Large intestine (tissue), 3 donors: ENCODE measurements around the gene ANKS1B. TPM values are rescaled to one million over a fixed set of nuclear protein-coding genes. Genes with fewer than 3 reads are reported as not detected.
"Not testable (repeated sequence)": the region's sequence is repeated elsewhere in the genome, so short reads cannot be mapped to it uniquely, and the experiment has no call there.

Source experiments
- DNase-seq, 2 donors: peaks; one replicate each; pipeline versions ENCODE4 v3.0.0 to v3.0.0-alpha.2; 2013
- H3K27ac ChIP-seq: one replicate; pipeline ENCODE4 v1.5.1; 2013; ENCODE audit warnings: low read length
- H3K27me3 ChIP-seq: 2 replicates; pipeline ENCODE4 v1.6.1; 2013; ENCODE audit warnings: low read length; ENCODE audit not compliant: control insufficient read depth, insufficient read depth
- H3K36me3 ChIP-seq: 2 replicates; pipeline ENCODE4 v1.6.1; 2013; ENCODE audit warnings: low read length; ENCODE audit not compliant: control insufficient read depth, insufficient read depth
- H3K4me1 ChIP-seq: one replicate; pipeline ENCODE4 v1.6.1; 2013; ENCODE audit warnings: low read length; ENCODE audit not compliant: control insufficient read depth, insufficient read depth
- H3K4me3 ChIP-seq: one replicate; pipeline ENCODE4 v1.5.1; 2013; ENCODE audit warnings: low read length
- H3K9me3 ChIP-seq: one replicate; pipeline ENCODE4 v1.6.1; 2013; ENCODE audit warnings: mild to moderate bottlenecking, low read depth, low read length, moderate library complexity; ENCODE audit not compliant: control insufficient read depth
- WGBS: methylation state at CpG from one replicate; pipeline ENCODE4 v1.1.5; 2013; ENCODE audit warnings: low lambda C conversion rate; ENCODE audit not compliant: insufficient coverage; 5-methylcytosine and 5-hydroxymethylcytosine counted together
- polyA plus RNA-seq: library from polyadenylated mRNA; unstranded; fragments of 120-200 nt; gene quantifications from one replicate; pipeline ENCODE4 v1.2.1, GENCODE V29; 2013

The ANKS1B gene
- polyA plus RNA-seq, 1 donor = 2.4 TPM

- H3K4me3 ChIP-seq = no peak overlapping the region
- WGBS = no CpG with 5 or more reads among the region's 9 CpGs
- no peaks in the 10 kb centered on the region for H3K27me3 ChIP-seq
- H3K36me3 ChIP-seq = no peaks in the 10 kb centered on the region
- H3K4me1 ChIP-seq = no peaks in the 10 kb centered on the region
- no peak for DNase-seq
- H3K27ac ChIP-seq = no peak overlapping the region
- peaks cover 3% of the 10 kb centered on the region for H3K9me3 ChIP-seq
Observed at GRCh38 chr12:99722690-99723486, 261.8 kb downstream of the ANKS1B start.

- no peak for DNase-seq
- peaks cover 3% of the 10 kb centered on the region for H3K9me3 ChIP-seq
Observed at GRCh38 chr12:99721715-99722275, 262.9 kb downstream of the ANKS1B start.

GRCh38 chr12:99720083-99720465, 264.7 kb downstream of the ANKS1B start:
- not testable (repeated sequence) for DNase-seq, H3K36me3 ChIP-seq, H3K4me1 ChIP-seq, H3K9me3 ChIP-seq, H3K4me3 ChIP-seq, H3K27me3 ChIP-seq, H3K27ac ChIP-seq
- WGBS = no CpG with 5 or more reads among the region's 4 CpGs

More at GRCh38 chr12:99721715-99722275, 262.9 kb downstream of the ANKS1B start:
- WGBS = 67% methylated on average over 1 of the region's 2 CpGs
- H3K27me3 ChIP-seq = no peaks in the 10 kb centered on the region
- H3K4me3 ChIP-seq = no peak overlapping the region
- no peaks in the 10 kb centered on the region for H3K36me3 ChIP-seq
- no peaks in the 10 kb centered on the region for H3K4me1 ChIP-seq
- no peak overlapping the region for H3K27ac ChIP-seq

- not testable (repeated sequence) for H3K27me3 ChIP-seq, H3K4me1 ChIP-seq, H3K27ac ChIP-seq, H3K36me3 ChIP-seq, DNase-seq, H3K4me3 ChIP-seq, H3K9me3 ChIP-seq
- WGBS = 20% methylated on average over 1 of the region's 8 CpGs
Observed at GRCh38 chr12:99719411-99720082, 265.2 kb downstream of the ANKS1B start.

GRCh38 chr12:99715841-99716510, 268.8 kb downstream of the ANKS1B start:
- not testable (repeated sequence) for H3K27me3 ChIP-seq, H3K36me3 ChIP-seq, H3K9me3 ChIP-seq, H3K4me3 ChIP-seq, H3K27ac ChIP-seq, H3K4me1 ChIP-seq, DNase-seq
- 92% methylated on average over 11 of the region's 16 CpGs for WGBS

- not testable (repeated sequence) for DNase-seq, H3K4me1 ChIP-seq, H3K9me3 ChIP-seq, H3K27ac ChIP-seq, H3K27me3 ChIP-seq, H3K4me3 ChIP-seq, H3K36me3 ChIP-seq
- WGBS = 100% methylated on average over 1 of the region's 4 CpGs
Observed at GRCh38 chr12:99714921-99715320, 269.8 kb downstream of the ANKS1B start.

- Histone ChIP-seq H3K9me3 (no peaks in the 10 kb centered on the region), H3K4me1 (no peaks in the 10 kb centered on the region), H3K36me3 (no peaks in the 10 kb centered on the region), H3K27ac (no peak overlapping the region), H3K27me3 (no peaks in the 10 kb centered on the region), H3K4me3 (no peak overlapping the region)
- DNase-seq = no peak
- WGBS = 100% methylated on average over 1 of the region's 3 CpGs
Observed at GRCh38 chr12:99713946-99714520, 270.7 kb downstream of the ANKS1B start.

- H3K9me3 ChIP-seq = no peaks in the 10 kb centered on the region
- H3K36me3 ChIP-seq = no peaks in the 10 kb centered on the region
- H3K4me3 ChIP-seq = no peak overlapping the region
- DNase-seq = no peak
- no peak overlapping the region for H3K27ac ChIP-seq
- no peaks in the 10 kb centered on the region for H3K4me1 ChIP-seq
- no peaks in the 10 kb centered on the region for H3K27me3 ChIP-seq
Observed at GRCh38 chr12:99712281-99712680, 272.5 kb downstream of the ANKS1B start.

- 100% methylated on average over 1 of the region's 1 CpG for WGBS
- no peak for DNase-seq
- Histone ChIP-seq H3K27ac (no peak overlapping the region), H3K36me3 (no peaks in the 10 kb centered on the region), H3K4me1 (no peaks in the 10 kb centered on the region), H3K4me3 (no peak overlapping the region), H3K9me3 (no peaks in the 10 kb centered on the region), H3K27me3 (no peaks in the 10 kb centered on the region)
Observed at GRCh38 chr12:99711246-99711645, 273.5 kb downstream of the ANKS1B start.

GRCh38 chr12:99709619-99710018, 275.1 kb downstream of the ANKS1B start:
- no peaks in the 10 kb centered on the region for H3K4me1 ChIP-seq
- H3K9me3 ChIP-seq = no peaks in the 10 kb centered on the region
- H3K36me3 ChIP-seq = no peaks in the 10 kb centered on the region
- no peak for DNase-seq
- H3K27ac ChIP-seq = no peak overlapping the region
- H3K4me3 ChIP-seq = no peak overlapping the region
- no peaks in the 10 kb centered on the region for H3K27me3 ChIP-seq
